Caco-2 (cell line): Measurements from ENCODE around the gene PIEZO1. TPM values are rescaled to one million over a fixed set of nuclear protein-coding genes. Genes with fewer than 3 reads are reported as not detected.

ENCODE experiments used
- BruUV-seq: library from RNA; stranded (reverse); fragments of 400-500 nt; replicated peaks from 2 replicates; lab custom pipeline; 2021; lab: Mats Ljungman, UMichigan
- CTCF ChIA-PET: fragments of 300-600 bp; sonication (Branson Sonifier 250); formaldehyde crosslinking; loops from one replicate; lab custom pipeline; 2022; ENCODE audit warnings: antibody characterized with exemption; lab: Charles Lee
- POLR2A ChIA-PET: fragments of 300-600 bp; sonication (Branson Sonifier 250); formaldehyde crosslinking; loops from one replicate; lab custom pipeline; 2022; ENCODE audit warnings: antibody characterized with exemption; lab: Charles Lee
- DNase-seq, 2 experiments: peaks; one replicate each; pipeline versions ENCODE4 v3.0.0 to v3.0.0-alpha.2; 2020 to 2022
- H3K27me3 ChIP-seq: replicated peaks from 2 replicates; pipeline ENCODE4 v1.6.0; 2011; ENCODE audit warnings: low read length; ENCODE audit not compliant: control insufficient read depth, insufficient read depth
- H3K36me3 ChIP-seq: 2 replicates; pipeline ENCODE4 v1.5.1; 2011; ENCODE audit warnings: low read length; ENCODE audit not compliant: control insufficient read depth, insufficient read depth
- H3K4me1 ChIP-seq: fragments of 250-450 bp; sonication (Bioruptor Pico); 2 replicates; pipeline ENCODE4 v1.5.1; 2020; ENCODE audit warnings: mild to moderate bottlenecking
- H3K4me3 ChIP-seq: 2 replicates; pipeline ENCODE4 v1.5.1; 2011; ENCODE audit warnings: low read depth, mild to moderate bottlenecking, control low read depth, low read length
- H3K9me3 ChIP-seq: fragments of 250-450 bp; sonication (Bioruptor Pico); 2 replicates; pipeline ENCODE4 v1.5.1; 2020; ENCODE audit warnings: mild to moderate bottlenecking, moderate library complexity
- H3K27ac Mint-ChIP-seq: one replicate; pipeline ENCODE4 v1.8.0; 2022; ENCODE audit warnings: mixed read lengths; ENCODE audit not compliant: unreplicated experiment
- H3K27me3 Mint-ChIP-seq: one replicate; pipeline ENCODE4 v1.8.0; 2022; ENCODE audit warnings: mixed read lengths; ENCODE audit not compliant: insufficient read depth, unreplicated experiment
- H3K36me3 Mint-ChIP-seq: one replicate; pipeline ENCODE4 v1.8.0; 2022; ENCODE audit warnings: mild to moderate bottlenecking, mixed read lengths; ENCODE audit not compliant: insufficient read depth, unreplicated experiment
- H3K4me1 Mint-ChIP-seq: one replicate; pipeline ENCODE4 v1.8.0; 2022; ENCODE audit warnings: low read depth, mixed read lengths; ENCODE audit not compliant: unreplicated experiment
- H3K4me3 Mint-ChIP-seq: one replicate; pipeline ENCODE4 v1.8.0; 2022; ENCODE audit warnings: mild to moderate bottlenecking, moderate library complexity, mixed read lengths; ENCODE audit not compliant: unreplicated experiment
- H3K9me3 Mint-ChIP-seq: one replicate; pipeline ENCODE4 v1.8.0; 2022; ENCODE audit warnings: mixed read lengths; ENCODE audit not compliant: unreplicated experiment
- intact Hi-C: fragments of 100-400 bp; cut with micrococcal nuclease; formaldehyde crosslinking; loops from one replicate; pipeline ENCODE4 v1.10.0; 2022; ENCODE audit not compliant: unreplicated experiment
- total RNA-seq: library from RNA; stranded (reverse); gene quantifications from 2 replicates; pipeline ENCODE4 v1.2.3, GENCODE V29; 2022
- TF ChIP-seq, protein P1 (sequence below), 2 experiments: fragments of 200-600 bp in 1 of 2; IDR thresholded peaks; 1 replicate in 1 of 2; 2 replicates in 1 of 2; pipeline versions ENCODE4 v1.5.1 to v1.8.0; 2011 to 2022; ENCODE audit warnings: antibody characterized with exemption in 1 of 2, control low read depth in 1 of 2, inconsistent platforms in 1 of 2, low read depth in 1 of 2, low read length in 1 of 2, mild to moderate bottlenecking in 1 of 2, moderate library complexity in 1 of 2; ENCODE audit not compliant: insufficient read depth in 1 of 2, severe bottlenecking in 1 of 2, unreplicated experiment in 1 of 2

The PIEZO1 gene
- total RNA-seq, 1 experiment from 2014 or later, result 248 TPM

DNA sequence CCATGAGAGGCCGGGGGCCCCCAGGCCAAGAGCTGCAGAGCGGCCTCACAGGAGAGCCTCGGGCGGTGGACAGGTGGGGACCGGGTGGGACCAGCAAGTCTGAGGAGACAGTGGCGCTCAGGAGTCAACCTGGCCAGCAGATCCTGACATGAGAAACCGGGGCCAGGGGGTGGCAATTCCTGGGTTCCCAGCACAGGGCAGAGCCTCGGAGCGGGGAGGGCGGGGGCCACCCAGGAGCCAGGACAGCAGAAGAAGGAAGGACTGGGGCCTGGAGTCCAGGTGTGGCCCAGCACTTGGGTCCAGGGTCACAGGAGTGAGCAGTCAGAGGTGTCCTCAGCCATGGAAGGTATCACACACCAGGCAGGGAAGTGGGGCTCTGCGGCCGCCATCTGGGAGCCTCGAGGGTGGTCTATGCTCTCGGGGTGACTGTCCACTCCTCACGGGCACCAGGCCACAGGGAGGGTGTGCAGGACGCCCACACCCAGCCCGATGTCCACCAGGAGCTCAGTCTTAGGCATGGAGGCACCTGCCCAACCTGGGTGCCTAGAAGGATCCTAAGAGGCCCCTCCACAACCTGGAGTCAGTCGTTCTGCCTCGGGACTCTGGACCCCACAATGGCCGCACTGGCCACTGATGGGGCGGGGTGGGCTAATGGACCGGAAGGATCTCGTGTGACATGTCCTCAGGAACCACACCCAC, 29.1 kb downstream of the PIEZO1 start:
- POLR2A ChIA-PET, result no interaction called here
- Mint-ChIP-seq H3K36me3 (peaks cover 37% of the 10 kb centered on the region), H3K27me3 (no peaks in the 10 kb centered on the region), H3K4me1 (no peaks in the 10 kb centered on the region), H3K9me3 (no peaks in the 10 kb centered on the region), H3K4me3 (no peak overlapping the region), H3K27ac (no peak overlapping the region)
- H3K9me3 ChIP-seq, result no peaks in the 10 kb centered on the region
- no peak overlapping the region for H3K4me3 ChIP-seq
- intact Hi-C loops, result no loop called here
- BruUV-seq, result no TSS peak
- TF ChIP-seq, protein P1, sequence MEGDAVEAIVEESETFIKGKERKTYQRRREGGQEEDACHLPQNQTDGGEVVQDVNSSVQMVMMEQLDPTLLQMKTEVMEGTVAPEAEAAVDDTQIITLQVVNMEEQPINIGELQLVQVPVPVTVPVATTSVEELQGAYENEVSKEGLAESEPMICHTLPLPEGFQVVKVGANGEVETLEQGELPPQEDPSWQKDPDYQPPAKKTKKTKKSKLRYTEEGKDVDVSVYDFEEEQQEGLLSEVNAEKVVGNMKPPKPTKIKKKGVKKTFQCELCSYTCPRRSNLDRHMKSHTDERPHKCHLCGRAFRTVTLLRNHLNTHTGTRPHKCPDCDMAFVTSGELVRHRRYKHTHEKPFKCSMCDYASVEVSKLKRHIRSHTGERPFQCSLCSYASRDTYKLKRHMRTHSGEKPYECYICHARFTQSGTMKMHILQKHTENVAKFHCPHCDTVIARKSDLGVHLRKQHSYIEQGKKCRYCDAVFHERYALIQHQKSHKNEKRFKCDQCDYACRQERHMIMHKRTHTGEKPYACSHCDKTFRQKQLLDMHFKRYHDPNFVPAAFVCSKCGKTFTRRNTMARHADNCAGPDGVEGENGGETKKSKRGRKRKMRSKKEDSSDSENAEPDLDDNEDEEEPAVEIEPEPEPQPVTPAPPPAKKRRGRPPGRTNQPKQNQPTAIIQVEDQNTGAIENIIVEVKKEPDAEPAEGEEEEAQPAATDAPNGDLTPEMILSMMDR (IDR thresholded peaks at IDR 0.05; ENCODE audit: insufficient read depth in 1 of 2, low read depth in 1 of 2, low read length in 1 of 2, severe bottlenecking in 1 of 2, unreplicated experiment in 1 of 2), result no peak
- CTCF ChIA-PET, result interaction anchor here (1.5 to 1.7 kb wide), 2 partner anchors 8 to 18 kb away, joined by 5 read pairs; no protein-coding TSS in a partner anchor
- no peaks in the 10 kb centered on the region for H3K4me1 ChIP-seq
- no peaks in the 10 kb centered on the region for H3K36me3 ChIP-seq
- no peak for DNase-seq
- H3K27me3 ChIP-seq, result no peaks in the 10 kb centered on the region

DNA sequence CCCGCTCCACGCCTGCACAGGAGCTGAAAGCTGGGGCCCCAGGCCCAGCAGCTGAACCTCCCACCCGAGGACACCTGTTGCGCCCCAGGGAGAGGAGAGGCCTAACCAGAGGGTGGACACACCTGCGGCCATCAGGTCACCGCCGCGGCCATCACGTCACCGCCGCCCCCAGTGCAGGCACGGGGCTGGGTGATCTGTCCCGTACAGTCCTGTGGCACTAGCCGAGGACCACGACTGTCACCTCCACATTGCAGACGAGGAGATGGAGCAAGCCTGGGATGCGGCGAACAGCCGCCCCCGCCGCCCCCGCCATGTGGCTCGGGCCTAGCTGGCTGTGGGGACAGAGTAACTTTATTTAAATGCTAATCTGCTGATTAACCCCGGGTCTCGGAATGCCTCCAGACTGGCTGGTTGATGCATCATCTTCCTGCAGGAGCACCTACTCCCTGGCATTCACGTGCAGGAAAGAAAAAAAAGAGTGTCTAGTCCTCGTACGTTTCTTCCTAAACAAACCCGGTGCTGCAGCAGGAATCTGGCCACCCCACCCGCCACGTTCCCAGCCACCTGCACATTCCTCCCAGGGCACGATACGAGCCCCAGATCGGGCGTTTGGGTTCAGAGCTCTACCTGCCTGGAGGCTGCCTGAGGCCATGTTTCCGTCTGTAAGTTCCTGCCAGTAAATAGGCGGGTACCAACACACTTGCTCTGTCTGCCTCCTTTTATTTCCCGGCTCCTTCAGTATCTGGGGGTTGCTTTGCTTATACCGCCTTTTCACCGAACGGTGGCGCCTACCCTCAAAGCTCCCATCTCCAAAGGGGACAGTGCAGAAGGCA, 29.9 kb downstream of the PIEZO1 start:
- no peaks in the 10 kb centered on the region for H3K36me3 ChIP-seq
- no TSS peak for BruUV-seq
- no peaks in the 10 kb centered on the region for H3K27me3 ChIP-seq
- TF ChIP-seq, protein P1 (IDR thresholded peaks at IDR 0.05; ENCODE audit: insufficient read depth in 1 of 2, low read depth in 1 of 2, low read length in 1 of 2, severe bottlenecking in 1 of 2, unreplicated experiment in 1 of 2), result no peak
- Mint-ChIP-seq H3K9me3 (no peaks in the 10 kb centered on the region), H3K4me3 (no peak overlapping the region), H3K36me3 (peaks cover 37% of the 10 kb centered on the region), H3K4me1 (no peaks in the 10 kb centered on the region), H3K27me3 (no peaks in the 10 kb centered on the region), H3K27ac (no peak overlapping the region)
- no peak overlapping the region for H3K4me3 ChIP-seq
- no peak for DNase-seq
- no peaks in the 10 kb centered on the region for H3K4me1 ChIP-seq
- POLR2A ChIA-PET, result no interaction called here
- intact Hi-C loops, result no loop called here
- no peaks in the 10 kb centered on the region for H3K9me3 ChIP-seq
- CTCF ChIA-PET, result interaction anchor here (1.5 to 1.9 kb wide), 3 partner anchors 8 to 18 kb away, joined by 5 to 11 read pairs (median 5); no protein-coding TSS in a partner anchor

DNA sequence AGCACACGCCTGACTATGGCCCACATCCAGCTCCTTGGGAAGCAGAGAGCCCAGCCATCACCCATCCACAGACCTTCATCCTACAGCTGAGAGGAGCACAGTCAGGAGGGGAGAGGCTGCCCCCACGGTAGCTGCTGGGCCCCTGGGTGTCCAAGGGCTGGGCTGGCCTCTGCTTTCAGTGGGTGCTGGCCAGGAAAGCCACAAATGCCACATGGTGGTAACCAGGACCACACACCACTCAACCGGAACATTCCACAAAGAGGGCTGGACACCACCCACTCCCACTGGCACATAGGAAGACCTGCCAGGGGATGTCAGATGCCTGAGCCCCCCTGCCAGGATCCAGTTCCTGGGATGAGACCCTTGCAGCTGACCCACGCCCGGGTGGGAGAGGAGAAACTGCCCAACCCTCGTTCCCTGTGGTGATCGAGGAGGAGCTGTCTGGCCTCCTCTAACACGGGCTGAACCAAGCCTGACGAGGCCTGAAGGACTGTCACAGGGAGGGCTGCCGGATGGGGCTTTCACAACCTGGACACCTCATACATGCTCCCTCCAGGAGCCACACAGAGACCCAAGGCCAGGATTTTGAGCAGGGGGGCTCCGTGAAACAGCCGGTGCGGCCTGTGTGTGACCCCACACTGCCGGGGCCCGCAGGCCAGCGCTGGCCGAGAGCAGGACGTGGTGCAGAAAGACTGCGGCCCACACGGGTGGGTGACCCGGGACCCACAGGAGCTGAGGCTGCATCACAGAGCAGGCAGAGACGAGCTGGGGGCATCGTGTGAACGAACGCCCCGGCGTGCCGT, 30.7 kb downstream of the PIEZO1 start:
- no peaks in the 10 kb centered on the region for H3K36me3 ChIP-seq
- H3K9me3 ChIP-seq, result no peaks in the 10 kb centered on the region
- Mint-ChIP-seq H3K9me3 (no peaks in the 10 kb centered on the region), H3K36me3 (peaks cover 39% of the 10 kb centered on the region), H3K27me3 (no peaks in the 10 kb centered on the region), H3K4me1 (no peaks in the 10 kb centered on the region), H3K4me3 (no peak overlapping the region), H3K27ac (no peak overlapping the region)
- H3K4me1 ChIP-seq, result no peaks in the 10 kb centered on the region
- intact Hi-C loops, result no loop called here
- POLR2A ChIA-PET, result no interaction called here
- CTCF ChIA-PET, result interaction anchor here (0.6 to 1.9 kb wide), 3 partner anchors 9 to 121 kb away, joined by 3 to 11 read pairs (median 5); no protein-coding TSS in a partner anchor
- H3K4me3 ChIP-seq, result no peak overlapping the region
- BruUV-seq, result no TSS peak
- no peak for DNase-seq
- TF ChIP-seq, protein P1 (IDR thresholded peaks at IDR 0.05; ENCODE audit: insufficient read depth in 1 of 2, low read depth in 1 of 2, low read length in 1 of 2, severe bottlenecking in 1 of 2, unreplicated experiment in 1 of 2), result no peak
- no peaks in the 10 kb centered on the region for H3K27me3 ChIP-seq
